ENCODE measurements around the gene ELF5.
A peak's percentile ranks its signal among the peaks of the same experiment; 100 is the strongest.

ELF5 gene

DNA sequence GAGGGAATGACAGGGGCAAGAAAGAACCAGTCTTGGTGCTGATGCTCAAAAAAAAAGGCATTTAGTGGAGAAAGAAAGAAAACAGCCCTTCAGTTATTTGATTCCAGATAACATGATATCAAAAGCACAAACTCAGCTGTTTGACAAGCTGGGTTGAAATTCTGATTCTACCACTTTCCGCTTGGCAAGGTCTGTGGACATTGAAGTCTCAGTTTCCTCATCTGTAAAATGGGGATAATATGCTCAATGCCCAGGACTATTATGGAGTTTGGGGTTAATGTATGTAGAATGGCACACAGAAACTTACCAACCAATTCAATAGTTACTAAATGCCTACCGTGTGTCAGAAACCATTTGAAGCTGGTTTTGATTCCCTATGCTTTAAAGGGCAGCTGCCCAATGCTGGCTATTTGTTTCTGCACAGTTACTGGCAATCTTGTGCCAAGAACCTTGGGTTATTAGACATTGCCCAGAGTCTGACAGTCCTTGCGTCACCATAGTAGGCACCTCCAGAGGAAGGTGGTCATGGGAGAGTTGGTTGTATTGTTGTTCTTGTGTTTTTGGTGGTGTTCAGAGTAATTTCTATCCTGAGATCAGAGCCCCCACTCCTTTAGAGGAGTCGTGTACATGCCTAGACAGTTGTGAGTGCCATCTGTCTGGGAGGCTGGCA, 19.5 kb downstream of the ELF5 start:
- DNase-seq (ENCODE audit: extremely low read depth, low read depth) = no peak
- TF ChIP-seq, protein P1, sequence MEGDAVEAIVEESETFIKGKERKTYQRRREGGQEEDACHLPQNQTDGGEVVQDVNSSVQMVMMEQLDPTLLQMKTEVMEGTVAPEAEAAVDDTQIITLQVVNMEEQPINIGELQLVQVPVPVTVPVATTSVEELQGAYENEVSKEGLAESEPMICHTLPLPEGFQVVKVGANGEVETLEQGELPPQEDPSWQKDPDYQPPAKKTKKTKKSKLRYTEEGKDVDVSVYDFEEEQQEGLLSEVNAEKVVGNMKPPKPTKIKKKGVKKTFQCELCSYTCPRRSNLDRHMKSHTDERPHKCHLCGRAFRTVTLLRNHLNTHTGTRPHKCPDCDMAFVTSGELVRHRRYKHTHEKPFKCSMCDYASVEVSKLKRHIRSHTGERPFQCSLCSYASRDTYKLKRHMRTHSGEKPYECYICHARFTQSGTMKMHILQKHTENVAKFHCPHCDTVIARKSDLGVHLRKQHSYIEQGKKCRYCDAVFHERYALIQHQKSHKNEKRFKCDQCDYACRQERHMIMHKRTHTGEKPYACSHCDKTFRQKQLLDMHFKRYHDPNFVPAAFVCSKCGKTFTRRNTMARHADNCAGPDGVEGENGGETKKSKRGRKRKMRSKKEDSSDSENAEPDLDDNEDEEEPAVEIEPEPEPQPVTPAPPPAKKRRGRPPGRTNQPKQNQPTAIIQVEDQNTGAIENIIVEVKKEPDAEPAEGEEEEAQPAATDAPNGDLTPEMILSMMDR (IDR thresholded peaks at IDR 0.05; ENCODE audit: low read depth, low read length) = no peak

DNA sequence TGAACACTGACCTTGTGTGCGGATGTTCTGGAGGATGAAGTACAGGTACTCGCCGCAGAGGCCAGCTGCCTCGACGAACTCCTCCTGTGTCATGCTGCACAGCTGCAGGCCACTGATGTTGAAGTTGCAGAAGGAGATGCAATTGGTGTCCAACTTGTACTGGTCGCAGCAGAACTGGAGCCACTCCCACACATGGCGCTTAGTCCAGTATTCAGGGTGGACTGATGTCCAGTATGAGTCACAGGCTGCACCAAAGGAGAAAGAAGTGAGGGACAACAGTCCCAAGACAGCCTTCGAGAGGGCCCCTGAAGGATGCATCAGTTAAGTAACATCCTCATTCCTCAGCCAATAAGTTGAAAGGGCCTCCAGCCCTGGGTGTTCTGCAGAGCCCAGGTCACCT, 20.1 kb downstream of the ELF5 start:
- DNase-seq (ENCODE audit: extremely low read depth, low read depth) = no peak
- TF ChIP-seq, protein P1 (IDR thresholded peaks at IDR 0.05; ENCODE audit: low read depth, low read length) = no peak

DNA sequence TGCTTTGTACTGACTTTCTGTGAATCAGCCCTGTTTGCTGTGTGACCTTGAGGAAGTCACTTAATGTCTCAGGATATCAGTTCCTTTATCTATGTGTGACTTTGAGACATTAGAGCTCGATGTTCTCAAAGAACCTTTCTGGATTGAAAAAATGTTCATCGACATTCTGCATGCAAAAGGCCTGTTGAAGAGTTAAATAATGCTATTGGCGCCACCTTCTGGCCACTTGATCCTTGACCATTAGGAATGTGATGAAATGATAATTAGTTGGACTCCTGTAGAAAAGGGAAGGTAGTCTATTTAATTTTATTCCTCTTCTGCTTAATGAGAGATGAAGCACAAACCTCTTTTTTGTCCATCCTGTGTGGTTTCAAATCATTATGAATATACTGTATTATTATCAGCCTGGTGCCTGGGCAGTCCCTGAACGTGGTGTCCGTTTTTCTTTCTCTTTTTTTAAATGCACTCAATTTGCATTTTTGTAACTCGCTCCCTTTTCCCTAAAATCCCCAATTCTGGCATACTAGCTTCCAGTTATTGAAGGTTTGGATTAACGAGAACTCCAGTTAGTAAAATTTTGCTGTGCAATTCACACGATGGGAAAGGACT, 20.7 kb downstream of the ELF5 start:
- TF ChIP-seq, protein P1 (IDR thresholded peaks at IDR 0.05; ENCODE audit: low read depth, low read length) = peak; percentile 43
- peak; percentile 22 for DNase-seq (ENCODE audit: extremely low read depth, low read depth)

DNA sequence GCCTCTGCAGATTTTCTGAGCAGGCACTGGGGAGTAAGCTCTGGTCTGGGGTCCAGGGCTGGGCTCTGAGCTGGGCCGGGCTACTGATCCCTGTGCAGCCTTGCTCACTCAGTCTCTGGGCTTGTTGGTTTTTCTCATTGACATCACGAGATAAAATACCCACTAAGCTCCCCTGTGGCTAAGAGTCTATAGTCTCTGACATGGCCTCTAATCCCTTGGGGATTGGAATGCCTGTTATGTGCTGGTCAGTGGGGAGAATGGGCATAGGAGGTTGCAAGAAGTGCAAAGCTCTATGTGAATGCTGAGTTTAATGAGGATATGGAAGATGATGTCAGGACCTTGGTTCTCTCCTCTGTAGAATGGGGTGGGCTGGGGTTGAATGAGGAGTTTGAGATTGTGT, 23.3 kb downstream of the ELF5 start:
- TF ChIP-seq, protein P1 (IDR thresholded peaks at IDR 0.05; ENCODE audit: low read depth, low read length) = no peak
- no peak for DNase-seq (ENCODE audit: extremely low read depth, low read depth)

DNA sequence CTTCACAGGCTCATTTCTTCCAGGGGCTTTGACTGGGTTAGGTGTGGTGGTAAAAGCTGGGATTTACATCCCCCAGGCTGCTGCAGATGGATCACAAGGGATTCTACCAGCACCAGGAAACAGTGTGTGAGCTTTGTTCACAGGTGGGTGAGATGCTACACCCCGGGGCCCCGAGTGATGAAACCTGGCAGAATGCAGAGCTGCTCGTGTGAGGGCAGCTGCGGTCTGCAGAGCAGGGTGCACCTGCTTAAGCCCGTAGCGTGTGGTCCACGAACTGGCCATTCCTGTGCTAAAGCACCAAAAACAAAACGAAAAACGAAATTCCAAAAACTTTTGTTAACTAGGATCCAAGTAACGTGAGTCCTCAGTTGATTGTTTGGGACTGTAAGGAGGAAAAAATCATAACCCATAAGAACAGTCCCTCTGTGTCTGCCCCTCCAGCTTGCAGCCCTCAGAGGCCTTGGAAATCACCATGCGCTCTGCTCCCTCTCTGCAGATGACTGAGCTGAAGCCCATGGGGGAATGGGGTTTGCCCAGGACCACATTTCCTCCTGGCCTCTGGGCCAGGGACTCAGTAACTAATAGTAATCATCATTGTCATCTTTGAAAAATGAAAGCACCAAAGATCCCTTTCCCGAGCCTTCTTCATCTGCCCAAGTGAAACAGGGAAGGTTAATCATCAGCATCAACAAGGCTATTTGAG, 24.6 kb downstream of the ELF5 start:
- no peak for DNase-seq (ENCODE audit: extremely low read depth, low read depth)
- TF ChIP-seq, protein P1 (IDR thresholded peaks at IDR 0.05; ENCODE audit: low read depth, low read length) = no peak

DNA sequence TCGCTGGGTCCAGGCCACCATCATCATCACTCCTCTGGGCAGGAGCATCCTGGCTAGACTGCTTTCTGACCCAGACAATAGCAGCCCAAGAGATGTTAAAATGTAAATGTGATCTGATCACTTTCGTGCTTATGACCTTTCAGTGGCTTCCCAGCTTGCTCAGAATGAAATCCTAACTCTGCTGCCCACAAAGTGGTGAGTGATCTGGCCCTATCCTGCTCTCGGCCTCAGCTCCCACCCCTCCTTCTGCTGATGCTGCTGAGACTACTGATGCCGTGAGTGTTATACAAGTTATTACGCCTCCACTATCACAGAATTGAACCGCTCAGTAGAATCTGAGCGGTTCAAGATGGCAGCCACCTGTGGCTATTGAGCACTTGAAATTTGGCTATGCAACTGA, 26.2 kb downstream of the ELF5 start:
- DNase-seq (ENCODE audit: extremely low read depth, low read depth) = no peak
- TF ChIP-seq, protein P1 (IDR thresholded peaks at IDR 0.05; ENCODE audit: low read depth, low read length) = no peak
